Urothelium cell line (cell line): ENCODE data around the gene SHANK3.
"Not testable (repeated sequence)": the region's sequence is repeated elsewhere in the genome, so short reads cannot be mapped to it uniquely, and the experiment has no call there.

Experiments
- DNase-seq: peaks from one replicate; pipeline ENCODE4 v3.0.0; 2011; ENCODE audit warnings: low spot score, mixed read lengths
- FAIRE-seq: peaks from 2 replicates; lab custom pipeline; 2011; peaks lifted over from hg19 to GRCh38; lab: Jason Lieb, UNC

The SHANK3 gene

GRCh38 chr22:50643821-50644101, 28.9 kb upstream of the SHANK3 start:
- not testable (repeated sequence) for FAIRE-seq, DNase-seq

- FAIRE-seq = no peak
- DNase-seq = no peak
Measured at GRCh38 chr22:50653256-50653655, 19.4 kb upstream of the SHANK3 start.

- FAIRE-seq, DNase-seq: not testable (repeated sequence)
Measured at GRCh38 chr22:50654664-50655063, 18.0 kb upstream of the SHANK3 start.

- peak; percentile 84 for FAIRE-seq
- DNase-seq = peak; percentile 86
Measured at GRCh38 chr22:50656122-50657070, 16.2 kb upstream of the SHANK3 start.

- DNase-seq = no peak
- FAIRE-seq = no peak
Measured at GRCh38 chr22:50657925-50658324, 14.7 kb upstream of the SHANK3 start.

- not testable (repeated sequence) for DNase-seq, FAIRE-seq
Measured at GRCh38 chr22:50659711-50660110, 12.9 kb upstream of the SHANK3 start.

GRCh38 chr22:50660306-50660705, 12.3 kb upstream of the SHANK3 start:
- no peak for DNase-seq
- FAIRE-seq = no peak

GRCh38 chr22:50665212-50665611, 7.4 kb upstream of the SHANK3 start:
- FAIRE-seq = no peak

GRCh38 chr22:50665738-50666137, 6.9 kb upstream of the SHANK3 start:
- FAIRE-seq (no peak), DNase-seq (no peak)

More at GRCh38 chr22:50665212-50665611, 7.4 kb upstream of the SHANK3 start:
- no peak for DNase-seq

- FAIRE-seq (no peak), DNase-seq (no peak)
Measured at GRCh38 chr22:50670513-50670912, 2.1 kb upstream of the SHANK3 start.

- no peak for FAIRE-seq
Measured at GRCh38 chr22:50670914-50671538, 1.6 kb upstream of the SHANK3 start.

GRCh38 chr22:50671641-50672040, 982 bp upstream of the SHANK3 start:
- FAIRE-seq = no peak

More at GRCh38 chr22:50670914-50671538, 1.6 kb upstream of the SHANK3 start:
- no peak for DNase-seq

GRCh38 chr22:50672041-50672440, 582 bp upstream of the SHANK3 start:
- no peak for FAIRE-seq
- peak; percentile 5 for DNase-seq

More at GRCh38 chr22:50671641-50672040, 982 bp upstream of the SHANK3 start:
- DNase-seq = peak; percentile 17

- DNase-seq (peak; percentile 14), FAIRE-seq (no peak)
Measured at GRCh38 chr22:50673231-50674129, 857 bp downstream of the SHANK3 start.

- DNase-seq (peak; percentile 45), FAIRE-seq (no peak)
Measured at GRCh38 chr22:50674130-50674500, 1.5 kb downstream of the SHANK3 start.

GRCh38 chr22:50674606-50675552, 2.3 kb downstream of the SHANK3 start:
- DNase-seq = peak; percentile 86
- no peak for FAIRE-seq

- FAIRE-seq (peak; percentile 98), DNase-seq (no peak)
Measured at GRCh38 chr22:50675553-50676179, 3.0 kb downstream of the SHANK3 start.

- DNase-seq = no peak
- FAIRE-seq = no peak
Measured at GRCh38 chr22:50676180-50676636, 3.6 kb downstream of the SHANK3 start.
